Tibial nerve (tissue), 4 donors: Measurements from ENCODE around the gene ETNK1. TPM values are rescaled to one million over a fixed set of nuclear protein-coding genes. Genes with fewer than 3 reads are reported as not detected.
"Not testable (repeated sequence)": the region's sequence is repeated elsewhere in the genome, so short reads cannot be mapped to it uniquely, and the experiment has no call there.

Experiments used
- DNase-seq, 2 donors: peaks; one replicate each; pipeline ENCODE4 v3.0.0-alpha.2; 2019; ENCODE audit warnings: low spot score in 2 of 2
- H3K27ac ChIP-seq, 4 donors: fragments of 200-600 bp; sonication (generic) in 3 of 4; one replicate each; pipeline ENCODE4 v1.5.1; 2017 to 2019; ENCODE audit warnings: mild to moderate bottlenecking in 1 of 4
- H3K27me3 ChIP-seq, 2 donors: fragments of 200-600 bp; sonication (generic) in 1 of 2; one replicate each; pipeline versions ENCODE4 v1.5.1 to v1.6.0; 2017 to 2019
- H3K36me3 ChIP-seq, 3 donors: fragments of 200-600 bp; sonication (generic); one replicate each; pipeline ENCODE4 v1.5.1; 2018 to 2019
- H3K4me1 ChIP-seq, 4 donors: fragments of 200-600 bp; sonication (generic) in 3 of 4; one replicate each; pipeline ENCODE4 v1.5.1; 2017 to 2019
- H3K4me3 ChIP-seq, 4 donors: fragments of 200-600 bp; sonication (generic) in 3 of 4; one replicate each; pipeline ENCODE4 v1.5.1; 2017 to 2019; ENCODE audit warnings: mild to moderate bottlenecking in 1 of 4, moderate library complexity in 1 of 4
- H3K9me3 ChIP-seq, 4 donors: fragments of 200-600 bp; sonication (generic) in 3 of 4; one replicate each; pipeline ENCODE4 v1.5.1; 2017 to 2019
- CTCF ChIP-seq, 5 experiments: fragments of 200-600 bp in 3 of 5; fragments of 450-650 bp in 2 of 5; sonication (generic) in 3 of 5; IDR thresholded peaks; one replicate each; pipeline ENCODE4 v1.5.1; 2016 to 2019; ENCODE audit warnings: antibody characterized with exemption in 5 of 5, mild to moderate bottlenecking in 3 of 5, moderate library complexity in 2 of 5
- EP300 ChIP-seq, 2 donors: sonication (generic); formaldehyde crosslinking; IDR thresholded peaks; one replicate each; pipeline ENCODE4 v1.6.1; 2017; ENCODE audit warnings: antibody characterized with exemption in 2 of 2, mild to moderate bottlenecking in 1 of 2
- POLR2A ChIP-seq, 2 donors: fragments of 450-650 bp; IDR thresholded peaks; one replicate each; pipeline ENCODE4 v1.6.1; 2017; ENCODE audit warnings: antibody characterized with exemption in 2 of 2, mild to moderate bottlenecking in 2 of 2, moderate library complexity in 2 of 2
- WGBS, 2 donors: methylation state at CpG; one replicate each; pipeline ENCODE4 v1.1.5; 2018; 5-methylcytosine and 5-hydroxymethylcytosine counted together
- total RNA-seq, 4 donors: library from RNA; depleted of rRNA; stranded (reverse); fragments of >200 nt; gene quantifications; one replicate each; pipeline ENCODE4 v1.1.0, GENCODE V29; 2016

Gene ETNK1
- total RNA-seq, 4 donors from 2014 or later, result 31.5 to 43.9 (median 36.8) TPM

- Histone ChIP-seq H3K9me3 (peaks cover 0 to 4% (median 2%) of the 10 kb centered on the region in 4 donors), H3K4me3 (no peak overlapping the region), H3K36me3 (no peaks in the 10 kb centered on the region), H3K27ac (no peak overlapping the region), H3K4me1 (no peaks in the 10 kb centered on the region), H3K27me3 (no peaks in the 10 kb centered on the region)
- no peak for DNase-seq
- TF ChIP-seq EP300 (IDR thresholded peaks at IDR 0.05) (no peak), POLR2A (IDR thresholded peaks at IDR 0.05) (no peak), CTCF (IDR thresholded peaks at IDR 0.05) (no peak)
- 65 to 83% methylated on average over 4 of the region's 4 CpGs for WGBS, 2 donors
Measured at GRCh38 chr12:22600181-22600580, 24.8 kb upstream of the ETNK1 start.

- Histone ChIP-seq H3K36me3 (no peaks in the 10 kb centered on the region), H3K9me3 (peaks cover 0 to 21% (median 0%) of the 10 kb centered on the region in 4 donors), H3K4me3 (no peak overlapping the region), H3K27me3 (no peaks in the 10 kb centered on the region), H3K4me1 (no peaks in the 10 kb centered on the region), H3K27ac (no peak overlapping the region)
- TF ChIP-seq EP300 (IDR thresholded peaks at IDR 0.05) (no peak), CTCF (IDR thresholded peaks at IDR 0.05) (no peak), POLR2A (IDR thresholded peaks at IDR 0.05) (no peak)
- no peak for DNase-seq
- 71 to 79% methylated on average over 4 of the region's 4 CpGs for WGBS, 2 donors
Measured at GRCh38 chr12:22609501-22609900, 15.5 kb upstream of the ETNK1 start.

DNA sequence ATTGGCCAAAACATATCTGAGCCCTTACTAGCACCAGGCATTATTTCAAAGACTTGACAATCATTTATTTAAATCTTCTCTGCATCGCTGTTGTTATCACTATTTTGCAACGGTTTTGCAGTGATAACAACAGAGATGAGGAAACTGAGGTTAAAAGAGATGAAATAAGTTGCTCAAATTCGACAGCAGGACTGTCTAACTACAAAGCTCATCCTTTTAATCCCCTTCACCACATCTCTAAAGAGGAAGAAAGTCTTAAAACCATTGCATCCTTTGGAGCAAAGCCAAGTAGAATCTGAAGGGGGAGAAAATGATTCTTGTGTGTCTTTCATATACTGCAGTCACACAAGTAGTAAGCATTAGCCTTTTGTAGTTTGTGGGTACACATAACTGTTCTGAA lies 14.8 kb upstream of the ETNK1 start:
- WGBS, 2 donors, result 70 to 72% methylated on average over 3 of the region's 3 CpGs

GRCh38 chr12:22612822-22613221 lies 12.1 kb upstream of the ETNK1 start:
- not testable (repeated sequence) for H3K27me3 ChIP-seq, H3K4me1 ChIP-seq, H3K36me3 ChIP-seq, H3K27ac ChIP-seq, DNase-seq, H3K4me3 ChIP-seq
- WGBS, 2 donors, result 89 to 90% methylated on average over 6 of the region's 6 CpGs
- H3K9me3 ChIP-seq, result peaks cover 0 to 24% (median 0%) of the 10 kb centered on the region in 4 donors

More for the DNA sequence above, 14.8 kb upstream of the ETNK1 start:
- Histone ChIP-seq H3K9me3 (peaks cover 0 to 21% (median 0%) of the 10 kb centered on the region in 4 donors), H3K4me3 (no peak overlapping the region), H3K27me3 (no peaks in the 10 kb centered on the region), H3K4me1 (no peaks in the 10 kb centered on the region), H3K27ac (no peak overlapping the region), H3K36me3 (no peaks in the 10 kb centered on the region)
- no peak for DNase-seq
- TF ChIP-seq EP300 (IDR thresholded peaks at IDR 0.05), result no peak
- no peak for TF ChIP-seq POLR2A (IDR thresholded peaks at IDR 0.05)
- TF ChIP-seq CTCF (IDR thresholded peaks at IDR 0.05), result no peak

DNA sequence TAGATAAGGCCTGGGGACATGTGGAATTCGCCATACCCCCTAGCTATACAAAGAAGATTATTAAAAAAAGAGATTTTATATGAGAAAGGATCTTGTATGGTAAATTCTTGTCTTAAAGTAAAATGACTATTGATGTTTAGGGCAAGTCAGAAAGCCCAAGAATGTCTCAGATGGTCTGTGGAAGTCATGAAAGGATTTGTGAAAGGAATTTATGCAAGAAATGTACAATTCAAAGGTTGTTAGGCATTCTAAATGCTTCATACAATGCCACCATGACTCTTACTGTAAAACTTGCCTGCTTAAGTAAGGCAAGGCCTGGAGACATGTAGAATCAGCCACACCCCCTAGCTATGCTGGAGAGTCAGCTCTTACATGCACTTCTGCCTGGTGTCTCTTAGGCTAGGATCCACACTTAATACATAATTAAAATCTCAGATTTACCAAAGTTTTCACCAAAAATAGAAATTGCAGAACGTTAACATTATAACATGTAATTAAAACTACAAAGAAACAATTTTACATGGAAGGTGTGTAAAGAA lies 8.9 kb upstream of the ETNK1 start:
- H3K4me1 ChIP-seq, result no peaks in the 10 kb centered on the region
- H3K27me3 ChIP-seq, result no peaks in the 10 kb centered on the region
- 88 to 93% methylated on average over 2 of the region's 2 CpGs for WGBS, 2 donors
- DNase-seq, result no peak
- H3K4me3 ChIP-seq, result no peak overlapping the region
- H3K36me3 ChIP-seq, result no peaks in the 10 kb centered on the region
- H3K9me3 ChIP-seq, result peaks cover 0 to 28% (median 0%) of the 10 kb centered on the region in 4 donors
- no peak for TF ChIP-seq CTCF (IDR thresholded peaks at IDR 0.05)
- TF ChIP-seq EP300 (IDR thresholded peaks at IDR 0.05), result no peak
- no peak for TF ChIP-seq POLR2A (IDR thresholded peaks at IDR 0.05)
- H3K27ac ChIP-seq, result no peak overlapping the region

DNA sequence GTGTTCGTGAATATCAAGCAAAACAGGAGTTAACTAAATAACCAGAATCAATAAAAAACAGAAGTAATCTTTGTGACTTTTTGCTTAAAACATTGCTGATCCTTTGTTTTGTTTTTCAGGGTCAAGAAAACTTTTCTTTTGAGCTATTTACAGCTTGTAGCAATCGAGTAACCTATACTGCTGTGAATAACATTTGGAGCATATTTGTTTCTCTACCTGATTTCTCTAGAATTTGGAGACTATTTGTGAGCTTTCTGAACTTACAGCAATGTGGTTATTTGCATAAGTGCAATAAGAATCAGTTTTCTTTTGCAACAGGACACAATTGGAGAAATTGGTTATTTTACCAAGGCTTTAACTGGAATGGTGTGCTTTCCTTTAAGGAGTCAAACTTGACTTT lies 7.3 kb upstream of the ETNK1 start:
- WGBS, 2 donors, result 90 to 93% methylated on average over 2 of the region's 2 CpGs
- Histone ChIP-seq H3K36me3 (no peaks in the 10 kb centered on the region), H3K4me1 (no peaks in the 10 kb centered on the region), H3K9me3 (peaks cover 0 to 22% (median 0%) of the 10 kb centered on the region in 4 donors), H3K27ac (no peak overlapping the region), H3K4me3 (no peak overlapping the region), H3K27me3 (no peaks in the 10 kb centered on the region)
- TF ChIP-seq CTCF (IDR thresholded peaks at IDR 0.05) (no peak), EP300 (IDR thresholded peaks at IDR 0.05) (no peak)
- DNase-seq, result no peak
